HK-2 (cell line): ENCODE data around the gene CHFR.
"Not testable (repeated sequence)": the region's sequence is repeated elsewhere in the genome, so short reads cannot be mapped to it uniquely, and the experiment has no call there.

Source experiments
- DNase-seq: peaks from one replicate; pipeline ENCODE4 v3.0.0-alpha.2; 2018; ENCODE audit not compliant: unreplicated experiment

Gene CHFR

DNA sequence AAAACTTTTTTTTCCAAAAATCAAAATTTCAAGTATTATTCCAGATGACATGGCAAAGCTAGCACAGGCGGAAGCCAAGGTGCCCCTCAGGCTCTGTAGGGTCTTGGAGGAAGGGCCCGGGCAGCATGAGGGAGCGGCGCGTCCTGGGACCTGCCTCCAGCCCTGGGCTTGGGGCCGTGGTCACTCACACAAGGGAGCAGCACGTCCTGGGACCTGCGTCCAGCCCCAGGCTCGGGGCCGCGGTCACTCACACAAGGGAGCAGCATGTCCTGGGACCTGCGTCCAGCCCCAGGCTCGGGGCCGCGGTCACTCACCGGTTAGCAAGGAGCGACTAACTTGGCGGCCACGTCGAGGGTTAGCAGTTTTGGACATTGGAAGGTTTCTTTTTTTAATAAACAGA, 46.9 kb downstream of the CHFR start:
- DNase-seq: no peak

- DNase-seq: no peak
Observed at GRCh38 chr12:132839558-132840235, 47.7 kb downstream of the CHFR start.

DNA sequence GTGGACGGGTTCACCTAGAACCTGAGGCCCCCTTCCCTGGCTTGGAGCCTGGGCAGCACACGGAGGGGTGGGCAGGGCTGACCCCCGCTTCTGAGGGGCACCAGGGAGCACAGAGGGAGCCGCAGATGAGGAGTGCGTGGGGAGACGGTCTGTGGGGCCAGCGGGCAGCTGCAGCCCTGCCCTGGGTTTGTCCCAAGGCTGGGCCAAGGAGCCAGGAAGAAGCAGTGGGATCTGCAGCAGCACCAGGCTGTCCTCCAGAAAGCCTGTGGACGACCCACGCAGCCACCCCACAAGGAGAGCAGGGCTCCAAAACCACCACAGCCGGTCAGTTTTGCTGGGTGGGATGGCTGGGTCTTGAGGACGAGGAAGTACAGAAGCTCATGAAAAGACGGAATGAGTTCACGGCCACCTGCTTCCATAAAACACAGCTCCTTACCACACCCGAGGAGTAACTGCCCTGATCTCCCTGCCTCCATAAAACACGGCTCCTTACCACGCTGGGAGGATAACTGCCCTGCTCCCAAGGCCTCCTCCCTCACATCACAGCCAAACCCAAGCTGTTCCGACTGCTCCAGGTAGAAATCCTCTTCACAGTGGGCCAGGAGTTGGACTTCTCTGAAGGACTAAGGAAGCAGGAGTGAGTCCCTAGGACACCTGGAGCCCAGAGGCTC, 48.9 kb downstream of the CHFR start:
- no peak for DNase-seq

- DNase-seq: no peak
Observed at GRCh38 chr12:132837693-132838409, 49.6 kb downstream of the CHFR start.

GRCh38 chr12:132836795-132837331, 50.5 kb downstream of the CHFR start:
- no peak for DNase-seq

GRCh38 chr12:132836230-132836629, 51.2 kb downstream of the CHFR start:
- not testable (repeated sequence) for DNase-seq

DNA sequence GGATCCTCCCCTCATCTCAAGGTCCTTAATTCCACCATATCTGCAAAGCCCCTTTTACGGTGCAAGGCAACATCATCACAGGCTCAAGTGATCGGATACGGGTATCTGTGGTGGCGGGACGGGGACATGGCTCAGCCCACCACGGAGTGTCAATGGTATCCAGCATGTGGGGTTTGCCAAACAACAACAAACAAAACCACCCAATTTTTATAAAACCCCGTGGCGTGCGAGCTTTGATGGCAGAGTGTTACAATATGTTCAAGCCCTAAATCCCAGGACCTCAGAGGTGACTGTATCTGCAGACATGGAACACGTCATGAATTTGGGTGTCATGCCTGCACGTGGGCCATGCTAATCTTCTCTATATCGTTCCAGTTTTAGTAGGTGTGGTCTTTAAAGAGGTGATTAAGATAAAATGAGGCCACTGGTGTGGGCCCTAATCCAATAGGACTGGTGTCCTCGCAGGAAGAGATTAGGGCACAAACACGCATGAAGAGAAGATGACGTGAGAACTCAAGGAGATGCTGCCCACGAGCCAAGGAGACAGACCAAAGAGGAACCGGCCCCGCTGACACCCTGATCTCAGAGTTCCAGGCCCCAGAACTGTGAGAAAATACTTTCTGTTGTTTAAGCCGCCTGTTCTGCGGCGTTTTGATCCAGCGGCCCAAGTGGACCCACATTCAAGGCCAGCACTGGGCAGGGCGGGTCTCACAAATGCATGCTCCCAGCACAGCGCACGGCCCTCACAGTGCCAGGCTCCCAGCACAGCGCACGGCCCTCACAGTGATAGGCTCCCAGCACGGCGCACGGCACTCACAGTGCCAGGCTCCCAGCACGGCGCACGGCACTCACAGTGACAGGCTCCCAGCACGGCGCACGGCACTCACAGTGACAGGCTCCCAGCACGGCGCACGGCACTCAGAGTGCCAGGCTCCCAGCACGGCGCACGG, 52.1 kb downstream of the CHFR start:
- DNase-seq: no peak

- DNase-seq: no peak
Observed at GRCh38 chr12:132834181-132834711, 53.2 kb downstream of the CHFR start.

- DNase-seq: no peak
Observed at GRCh38 chr12:132833341-132833740, 54.1 kb downstream of the CHFR start.

- DNase-seq: no peak
Observed at GRCh38 chr12:132831771-132832170, 55.6 kb downstream of the CHFR start.

DNA sequence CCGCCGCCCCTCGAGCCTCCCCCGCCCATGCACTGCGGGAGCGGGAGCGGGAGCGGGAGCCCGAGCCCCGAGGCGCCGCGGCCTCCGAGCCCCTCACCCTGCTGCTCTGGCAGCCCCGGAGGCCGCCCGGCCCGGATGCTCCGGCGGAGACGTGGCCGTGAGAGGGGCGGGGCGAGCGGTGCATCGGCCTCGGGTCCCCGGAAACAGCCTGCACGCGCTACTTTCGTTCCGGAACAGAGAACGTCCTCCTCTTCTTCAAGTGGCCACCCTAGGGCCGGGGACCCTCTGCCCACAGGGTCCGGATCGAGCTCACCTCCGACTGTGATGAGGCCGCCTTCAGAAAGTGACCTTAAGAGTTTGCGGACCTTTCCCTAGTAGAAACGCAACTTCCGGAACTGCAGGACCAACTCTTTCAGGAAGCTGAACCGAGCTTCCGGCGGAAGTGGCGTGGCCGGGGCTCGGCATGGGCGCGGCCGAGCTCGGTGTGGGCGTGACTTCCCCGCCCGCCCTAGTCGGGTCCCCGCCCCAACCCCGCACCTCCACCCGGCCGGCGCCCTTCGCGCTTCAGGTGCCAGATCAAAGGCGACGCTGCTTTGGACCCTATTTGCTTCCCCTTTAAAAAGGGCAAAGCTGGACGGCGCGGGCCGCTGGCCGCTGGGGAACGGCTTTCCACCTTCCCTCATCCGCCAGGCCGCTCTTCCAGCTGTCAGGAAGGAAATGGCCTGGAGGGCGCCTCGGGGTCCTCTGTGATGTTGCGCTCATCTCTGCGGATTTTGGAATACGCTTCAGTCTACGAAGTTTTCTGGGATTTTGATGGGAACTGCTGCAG, 58.5 kb downstream of the CHFR start, which contains the start of gene GOLGA3:
Gene GOLGA3, minus strand, starts transcription at position 164 of the 829 bp plus-strand sequence. CDS start 6,741 bp downstream, outside the sequence.
- peak; percentile 90 for DNase-seq

- peak; percentile 46 for DNase-seq
Observed at GRCh38 chr12:132827763-132828703, 59.4 kb downstream of the CHFR start.

DNA sequence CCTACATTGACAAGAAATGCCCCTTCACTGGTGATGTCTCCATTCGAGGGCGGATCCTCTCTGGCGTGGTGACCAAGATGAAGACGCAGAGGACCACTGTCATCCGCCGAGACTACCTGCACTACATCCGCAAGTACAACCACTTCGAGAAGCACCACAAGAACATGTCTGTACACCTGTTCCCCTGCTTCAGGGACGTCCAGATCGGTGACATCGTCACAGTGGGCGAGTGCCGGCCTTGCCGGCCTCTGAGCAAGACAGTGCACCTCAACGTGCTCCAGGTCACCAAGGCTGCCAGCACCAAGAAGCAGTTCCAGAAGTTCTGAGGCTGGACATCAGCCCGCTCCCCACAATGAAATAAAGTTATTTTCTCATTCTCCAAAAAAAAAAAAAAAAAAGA, 61.5 kb downstream of the CHFR start:
- no peak for DNase-seq

DNA sequence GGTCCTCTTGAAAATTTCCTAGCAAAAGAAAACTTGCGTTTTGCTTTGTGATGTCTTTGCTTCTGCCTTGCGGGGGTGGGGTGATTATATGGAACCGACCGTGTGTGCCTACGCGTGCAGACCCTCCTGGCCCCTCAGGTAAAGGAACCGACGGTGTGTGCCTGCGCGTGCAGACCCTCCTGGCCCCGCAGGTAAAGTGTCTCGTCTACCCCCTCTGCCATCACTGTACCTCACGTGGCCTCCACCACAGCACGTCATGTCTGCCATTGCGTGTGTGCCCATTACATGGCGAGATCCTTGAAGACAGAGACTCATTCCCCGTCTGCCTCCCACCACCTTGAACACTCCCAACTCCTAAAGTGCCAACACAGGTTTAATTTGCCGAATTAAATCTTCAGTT, 62.3 kb downstream of the CHFR start:
- DNase-seq: no peak

GRCh38 chr12:132824053-132824452, 63.4 kb downstream of the CHFR start:
- DNase-seq: no peak

DNA sequence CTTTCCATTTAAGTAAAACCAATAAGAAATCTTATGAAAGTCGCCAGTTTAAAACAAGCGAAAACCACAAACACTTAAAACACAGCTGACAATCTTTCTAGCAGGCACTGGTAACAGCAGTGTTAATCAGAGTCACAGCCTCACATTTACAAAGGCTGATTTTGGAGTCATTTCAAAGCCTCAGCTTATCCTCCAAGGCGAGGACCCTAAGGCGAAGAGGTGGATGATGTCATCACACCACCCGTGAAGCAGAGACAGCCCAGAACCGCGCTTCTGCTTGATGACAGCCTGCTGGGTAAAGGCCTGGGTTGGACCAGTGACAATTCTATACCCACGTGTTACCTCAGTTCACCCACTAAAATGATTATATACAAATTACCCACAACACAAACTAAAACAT, 68.8 kb downstream of the CHFR start:
- DNase-seq: no peak

- DNase-seq: no peak
Observed at GRCh38 chr12:132814232-132814631, 73.2 kb downstream of the CHFR start.

GRCh38 chr12:132813443-132813842, 74.0 kb downstream of the CHFR start:
- no peak for DNase-seq
